ENCODE results near the gene ABR.
"Not testable (repeated sequence)": the region's sequence is repeated elsewhere in the genome, so short reads cannot be mapped to it uniquely, and the experiment has no call there.

The ABR gene

GRCh38 chr17:1123393-1123831 is 56.4 kb downstream of the ABR start:
- DNase-seq (ENCODE audit: extremely low read depth in 1 of 2, low read depth in 1 of 2) = no peak

GRCh38 chr17:1122533-1123392 is 57.0 kb downstream of the ABR start:
- DNase-seq (ENCODE audit: extremely low read depth in 1 of 2, low read depth in 1 of 2) = peak; percentile 53 to 72

GRCh38 chr17:1121442-1121817 is 58.4 kb downstream of the ABR start:
- not testable (repeated sequence) for DNase-seq (ENCODE audit: extremely low read depth in 1 of 2, low read depth in 1 of 2)

- DNase-seq (ENCODE audit: extremely low read depth in 1 of 2, low read depth in 1 of 2) = no peak
Measured at GRCh38 chr17:1120596-1121441, 59.0 kb downstream of the ABR start.

- DNase-seq (ENCODE audit: extremely low read depth in 1 of 2, low read depth in 1 of 2) = no peak
Measured at GRCh38 chr17:1119924-1120323, 59.9 kb downstream of the ABR start.

- no peak for DNase-seq (ENCODE audit: extremely low read depth in 1 of 2, low read depth in 1 of 2)
Measured at GRCh38 chr17:1116602-1117001, 63.2 kb downstream of the ABR start.

GRCh38 chr17:1112875-1113274 is 66.9 kb downstream of the ABR start:
- no peak for DNase-seq (ENCODE audit: extremely low read depth in 1 of 2, low read depth in 1 of 2)

GRCh38 chr17:1111599-1112443 is 68.0 kb downstream of the ABR start:
- DNase-seq (ENCODE audit: extremely low read depth in 1 of 2, low read depth in 1 of 2) = no peak

- no peak for DNase-seq (ENCODE audit: extremely low read depth in 1 of 2, low read depth in 1 of 2)
Measured at GRCh38 chr17:1110862-1111598, 68.8 kb downstream of the ABR start.

GRCh38 chr17:1110541-1110861 is 69.3 kb downstream of the ABR start:
- DNase-seq (ENCODE audit: extremely low read depth in 1 of 2, low read depth in 1 of 2) = no peak

GRCh38 chr17:1109606-1110540 is 69.9 kb downstream of the ABR start:
- peak in 1 of 2 donors; percentile 35 for DNase-seq (ENCODE audit: extremely low read depth in 1 of 2, low read depth in 1 of 2)

GRCh38 chr17:1108765-1109605 is 70.8 kb downstream of the ABR start:
- peak in 1 of 2 donors; percentile 38 for DNase-seq (ENCODE audit: extremely low read depth in 1 of 2, low read depth in 1 of 2)

GRCh38 chr17:1108478-1108764 is 71.4 kb downstream of the ABR start:
- DNase-seq (ENCODE audit: extremely low read depth in 1 of 2, low read depth in 1 of 2) = no peak

GRCh38 chr17:1107777-1108477 is 71.9 kb downstream of the ABR start:
- no peak for DNase-seq (ENCODE audit: extremely low read depth in 1 of 2, low read depth in 1 of 2)

GRCh38 chr17:1107083-1107776 is 72.6 kb downstream of the ABR start:
- DNase-seq (ENCODE audit: extremely low read depth in 1 of 2, low read depth in 1 of 2) = no peak

GRCh38 chr17:1104222-1104621 is 75.6 kb downstream of the ABR start:
- no peak for DNase-seq (ENCODE audit: extremely low read depth in 1 of 2, low read depth in 1 of 2)

GRCh38 chr17:1100382-1100781 is 79.4 kb downstream of the ABR start:
- no peak for DNase-seq (ENCODE audit: extremely low read depth in 1 of 2, low read depth in 1 of 2)
